Glomerular visceral epithelial cell (primary cell): Measurements from ENCODE around the gene TMEM272.

ENCODE experiments used
- DNase-seq: peaks from one replicate; pipeline ENCODE4 v3.0.0-alpha.2; 2016; ENCODE audit errors: extremely low spot score

TMEM272 gene

DNA sequence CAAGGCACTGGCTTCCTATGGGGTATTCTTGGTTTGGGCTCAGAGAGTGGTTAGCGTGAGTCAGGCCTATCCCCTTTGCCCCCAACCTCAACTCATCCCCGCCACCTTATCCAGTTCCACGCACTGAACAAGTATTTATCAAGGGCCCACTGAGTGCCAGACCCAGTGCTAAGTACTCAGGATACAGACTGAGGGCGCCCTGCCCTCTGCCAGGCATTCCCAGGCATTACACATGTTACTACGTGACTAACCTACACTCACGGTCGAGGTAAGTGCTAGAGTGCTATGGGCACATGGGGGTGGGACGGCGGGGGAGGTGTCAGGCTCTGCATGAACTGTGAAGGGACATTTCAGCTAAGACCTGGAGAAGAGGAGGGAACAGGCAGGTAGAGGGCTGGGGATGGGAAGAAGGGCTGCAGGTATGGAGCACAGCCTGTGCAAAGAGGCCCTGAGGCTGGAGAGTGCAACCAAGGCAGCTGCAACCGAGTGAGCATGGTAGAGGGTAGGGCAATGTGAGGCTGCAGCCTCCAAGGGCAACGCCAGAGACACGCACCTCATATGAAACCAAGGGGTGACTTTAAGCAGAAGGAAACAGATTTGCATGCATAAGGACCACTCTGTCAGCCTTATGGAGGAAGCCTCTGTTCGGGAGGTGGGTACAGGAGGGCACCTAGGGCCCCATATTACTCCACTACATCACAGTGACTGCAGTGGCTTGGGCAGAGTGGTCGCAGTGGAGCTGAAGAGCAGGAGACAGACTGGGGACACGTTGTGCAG is 63.5 kb downstream of the TMEM272 start:
- DNase-seq: peak; percentile 44

DNA sequence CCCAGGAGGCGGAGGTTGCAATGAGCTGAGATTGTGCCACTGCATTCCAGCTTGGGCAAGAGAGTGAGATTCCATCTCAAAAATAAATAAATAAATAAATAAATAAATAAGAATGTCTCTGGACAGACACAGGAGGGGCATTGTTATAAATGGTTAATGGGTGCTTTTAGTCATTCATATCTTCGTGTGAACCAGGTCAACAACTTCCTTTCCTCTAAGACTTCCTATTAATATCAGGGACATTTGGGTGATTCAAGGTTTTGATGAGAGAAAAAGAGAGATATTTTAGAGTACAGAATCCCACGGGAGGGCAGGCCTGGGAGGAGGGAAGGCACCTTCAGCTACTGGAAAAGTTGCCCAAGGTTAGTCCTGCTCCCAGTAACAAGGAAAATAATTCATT is 64.9 kb downstream of the TMEM272 start:
- DNase-seq: no peak

DNA sequence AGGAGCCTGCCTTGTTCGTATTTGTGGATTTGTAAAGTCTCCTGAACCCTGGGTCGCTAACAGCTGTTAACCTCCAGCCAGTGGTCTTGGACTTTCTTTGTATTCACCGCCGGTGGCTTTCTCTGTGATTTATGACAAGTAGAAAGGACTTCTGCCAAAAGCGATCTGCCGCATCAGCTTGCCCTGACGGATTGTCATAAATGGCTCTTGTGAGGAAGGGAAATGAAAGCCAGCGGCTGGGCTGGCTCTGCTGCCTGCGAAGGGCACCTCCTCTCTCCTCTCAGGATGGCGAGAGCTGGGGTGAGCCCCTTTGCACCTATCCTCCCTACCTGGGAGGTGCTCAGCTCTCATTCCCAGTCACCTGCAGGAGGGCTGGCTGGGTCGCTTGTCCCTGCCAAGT is 66.6 kb downstream of the TMEM272 start:
- DNase-seq: no peak

DNA sequence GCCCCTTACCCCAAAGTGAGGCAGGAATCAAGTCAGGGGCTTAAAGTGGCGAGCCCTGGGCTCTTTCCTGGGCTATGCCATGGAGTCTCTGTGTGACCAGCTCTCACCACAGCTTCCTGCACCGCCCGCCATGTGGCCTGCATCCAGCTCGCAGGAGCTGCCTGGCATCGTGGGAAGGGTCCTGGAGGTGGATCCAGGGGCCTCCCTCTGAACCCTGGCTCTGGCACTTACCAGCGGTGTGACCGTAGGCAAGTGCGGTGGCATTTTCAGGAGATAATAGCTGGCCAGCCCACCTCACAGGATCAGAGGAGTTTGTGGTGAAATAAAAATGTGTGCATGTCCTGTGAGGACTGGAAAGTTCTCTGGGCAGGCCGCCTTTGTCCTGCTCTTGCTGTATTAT is 67.1 kb downstream of the TMEM272 start:
- no peak for DNase-seq

DNA sequence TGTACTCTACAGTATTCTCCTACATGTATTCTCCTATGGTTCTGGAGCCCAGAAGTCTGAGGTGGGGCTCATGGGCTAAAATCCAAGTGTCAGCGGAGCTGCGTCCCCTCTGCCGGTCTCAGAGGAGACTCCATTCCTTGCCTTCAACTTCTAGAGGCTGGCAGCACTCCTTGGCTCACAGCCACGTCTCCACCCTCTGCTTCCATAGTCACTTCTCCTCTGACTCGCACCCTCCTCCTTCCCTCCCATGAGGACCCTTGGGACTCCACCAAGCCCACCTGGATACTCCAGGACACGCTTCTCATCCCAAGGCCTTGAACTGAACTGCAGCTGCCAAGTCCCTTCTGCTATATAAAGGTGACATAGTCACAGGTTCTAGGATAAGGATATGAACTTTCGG is 68.8 kb downstream of the TMEM272 start:
- no peak for DNase-seq

DNA sequence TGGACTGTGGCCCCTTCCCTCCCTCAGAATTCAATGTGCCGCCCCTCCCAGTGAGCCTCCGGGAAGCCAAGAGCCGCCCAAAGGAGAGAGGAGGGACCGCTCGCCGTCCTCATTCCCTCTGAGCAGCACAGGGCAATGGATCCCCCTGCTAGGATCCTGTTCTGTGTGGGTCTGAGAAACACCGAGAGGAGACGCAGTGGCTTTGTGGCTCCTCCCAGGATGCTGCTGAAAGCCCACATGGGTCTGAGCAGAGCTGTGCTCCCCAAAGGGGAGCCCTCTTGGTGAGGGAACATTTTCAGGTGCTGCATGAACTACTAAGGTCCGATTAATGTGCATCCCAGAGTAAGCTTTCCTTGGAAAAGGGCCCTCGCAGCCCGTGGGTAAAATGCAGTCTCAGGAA is 71.5 kb downstream of the TMEM272 start:
- no peak for DNase-seq

DNA sequence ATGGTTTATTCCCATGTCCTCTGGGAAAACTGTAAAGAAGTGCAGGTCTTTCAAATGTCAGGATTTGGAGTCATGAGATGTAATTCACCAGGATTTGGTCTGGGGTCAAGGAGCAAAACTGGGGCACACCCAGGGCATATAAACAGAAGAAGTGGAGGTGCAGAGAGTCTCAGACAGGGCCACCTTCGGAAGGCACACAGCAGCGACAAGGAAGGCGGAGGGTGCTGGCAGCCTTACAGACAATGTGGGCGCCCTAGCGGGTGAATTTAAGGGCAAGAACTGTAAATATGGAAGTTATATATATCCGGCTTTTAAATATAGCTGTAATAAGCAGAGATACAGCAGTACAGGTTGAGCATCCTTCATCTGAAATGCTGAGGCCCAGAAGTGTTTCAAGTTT is 72.2 kb downstream of the TMEM272 start:
- no peak for DNase-seq

DNA sequence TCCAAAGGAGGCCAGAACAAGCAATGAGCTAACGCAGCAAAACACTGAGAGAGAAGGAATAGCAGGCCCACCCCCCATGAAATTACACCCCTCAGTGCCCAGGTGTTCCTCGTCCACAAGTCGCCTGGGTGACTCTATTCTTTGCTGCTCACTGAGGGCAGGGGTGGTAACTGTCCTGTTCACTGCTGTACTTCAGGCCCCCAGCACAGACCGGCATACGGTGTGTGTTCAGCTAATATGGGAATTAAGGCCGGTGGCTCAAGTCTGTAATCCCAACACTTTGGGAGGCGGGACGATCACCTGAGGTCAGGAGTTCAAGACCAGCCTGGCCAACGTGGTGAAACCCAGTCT is 72.9 kb downstream of the TMEM272 start:
- no peak for DNase-seq

DNA sequence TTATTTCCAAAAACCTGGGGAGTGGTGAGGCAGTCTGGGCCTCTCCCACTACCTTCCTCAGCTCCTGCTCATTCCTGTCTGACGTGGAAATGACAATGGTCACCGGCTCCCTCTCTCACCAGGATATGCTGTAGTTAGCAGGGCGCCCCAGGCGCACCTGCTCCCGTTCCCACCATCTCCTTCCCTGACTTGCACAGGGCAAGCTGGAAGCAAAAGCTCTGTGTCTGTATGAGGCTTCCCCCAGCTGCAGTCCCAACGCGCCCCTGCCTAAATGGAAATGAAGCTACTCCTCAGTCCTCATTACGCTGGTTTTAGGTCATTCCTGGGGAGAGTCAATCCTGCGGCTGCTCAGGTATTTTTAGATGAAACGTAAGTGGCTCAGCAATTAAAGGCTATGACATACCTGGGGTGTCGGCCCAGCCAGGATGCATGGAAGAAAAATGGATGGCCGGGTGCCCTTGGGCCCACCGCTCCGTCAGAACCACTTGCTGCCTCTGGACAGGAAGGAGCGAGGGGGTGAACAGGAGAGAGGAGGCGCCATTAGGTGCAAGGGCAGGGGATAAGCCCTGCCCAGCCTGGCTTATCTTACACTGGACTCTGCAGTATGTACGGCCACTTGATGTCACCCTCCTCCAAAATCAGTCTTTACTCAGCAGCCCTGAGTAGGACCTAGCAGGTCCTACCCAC is 73.4 kb downstream of the TMEM272 start:
- no peak for DNase-seq

DNA sequence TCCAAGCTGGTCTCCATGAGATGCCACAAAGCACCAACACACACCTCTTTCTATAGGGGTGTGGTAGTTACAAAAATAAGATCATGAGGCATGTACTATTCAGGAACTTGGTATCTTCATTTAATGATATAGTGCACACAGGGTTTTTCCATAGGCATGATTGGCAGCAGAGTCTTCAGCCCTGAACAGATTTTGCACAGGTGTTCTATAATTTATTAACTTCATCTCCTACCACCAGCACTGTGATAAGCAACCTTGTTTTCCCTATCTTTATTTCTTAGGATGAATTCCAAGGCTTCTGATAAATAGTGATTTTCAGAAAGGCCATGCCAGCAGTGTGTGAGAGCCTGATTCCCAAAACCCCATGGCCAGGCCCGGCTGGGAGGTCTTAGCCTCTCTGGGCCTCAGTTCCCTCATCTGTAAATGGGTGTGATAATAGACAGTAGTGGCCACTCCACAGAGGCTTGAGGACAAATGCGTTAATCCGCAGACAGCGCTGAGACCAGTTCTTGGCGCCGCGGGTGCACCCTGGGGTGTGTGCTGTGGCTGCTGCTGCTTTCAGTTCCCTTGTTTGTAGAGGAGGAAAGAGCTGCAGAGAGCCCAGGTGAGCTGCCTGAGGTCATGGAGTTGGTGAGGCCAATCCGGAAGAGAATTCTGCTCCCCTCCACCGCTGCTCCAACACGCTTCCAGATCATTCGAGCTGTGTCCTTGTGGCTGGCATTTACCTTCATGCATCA is 74.1 kb downstream of the TMEM272 start:
- DNase-seq: no peak

DNA sequence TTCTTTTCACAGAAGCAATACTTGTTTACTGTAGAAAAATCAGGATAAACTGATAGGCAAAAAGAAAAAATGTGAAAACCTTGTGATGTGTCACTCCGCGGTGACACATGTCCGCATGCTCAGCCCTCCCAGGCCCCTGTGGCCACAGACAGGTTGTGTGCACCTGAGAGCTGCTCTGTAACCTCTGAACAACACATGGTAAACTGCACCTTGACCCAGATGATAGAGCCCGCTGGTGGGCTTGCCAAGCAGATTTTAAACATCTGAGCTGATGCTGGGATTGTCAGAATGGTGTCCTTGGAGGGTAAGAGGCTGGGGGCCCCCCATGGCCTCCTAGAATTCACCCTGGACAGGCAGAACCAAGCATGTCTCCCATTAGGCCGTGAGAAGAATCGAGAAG is 74.8 kb downstream of the TMEM272 start:
- no peak for DNase-seq

DNA sequence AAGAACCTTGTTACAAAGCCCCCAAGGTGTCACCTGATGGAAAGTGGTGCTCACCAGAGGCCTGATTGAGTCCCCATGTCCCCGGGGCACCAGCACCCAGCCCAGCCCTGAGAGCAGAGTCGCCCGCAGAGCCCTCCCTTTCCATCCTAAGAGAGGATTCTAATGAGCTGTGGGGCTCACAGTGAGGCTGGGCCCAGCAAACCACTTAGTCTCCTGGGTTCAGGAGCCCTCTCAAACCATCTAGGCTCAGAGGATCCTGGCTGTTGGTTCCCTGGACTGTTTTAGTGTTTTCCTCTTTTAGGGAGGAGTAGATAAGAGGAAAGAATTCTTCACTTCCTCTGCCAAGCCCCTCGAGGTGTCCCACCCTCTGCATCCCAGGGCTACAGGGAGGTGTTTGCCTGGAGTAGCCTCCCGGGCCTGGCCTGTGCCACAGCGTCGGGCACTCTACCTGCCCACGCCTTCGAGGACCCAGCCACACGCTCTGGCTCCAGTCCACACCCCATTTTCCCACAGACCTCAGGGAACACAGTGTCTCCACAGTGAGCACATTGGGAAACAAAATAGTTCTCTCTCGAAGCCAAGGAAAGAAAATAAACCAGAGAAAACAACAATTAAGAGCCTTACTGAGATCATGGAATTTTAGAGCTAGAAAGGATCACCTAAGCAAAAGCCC is 75.4 kb downstream of the TMEM272 start:
- no peak for DNase-seq

DNA sequence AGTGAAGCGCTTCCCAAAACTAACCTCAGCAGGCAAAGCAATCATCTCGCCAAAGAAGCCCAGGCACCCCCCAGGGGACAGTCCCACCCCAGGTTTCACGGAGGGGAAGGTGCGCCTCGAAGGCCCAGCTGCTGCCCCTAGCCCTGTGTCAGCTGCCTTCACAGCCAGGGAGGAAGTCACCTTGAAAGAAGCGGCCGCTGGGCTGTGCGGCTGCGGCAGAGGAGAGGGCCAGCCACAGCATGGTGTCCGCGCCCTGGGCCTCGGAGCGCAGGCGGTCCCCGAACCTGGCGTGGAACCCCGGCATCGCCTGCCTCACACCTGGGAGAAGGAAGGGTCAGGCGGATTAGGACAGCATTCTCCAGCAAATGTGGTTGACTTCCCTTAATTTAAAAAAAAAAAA is 76.0 kb downstream of the TMEM272 start:
- DNase-seq: no peak

DNA sequence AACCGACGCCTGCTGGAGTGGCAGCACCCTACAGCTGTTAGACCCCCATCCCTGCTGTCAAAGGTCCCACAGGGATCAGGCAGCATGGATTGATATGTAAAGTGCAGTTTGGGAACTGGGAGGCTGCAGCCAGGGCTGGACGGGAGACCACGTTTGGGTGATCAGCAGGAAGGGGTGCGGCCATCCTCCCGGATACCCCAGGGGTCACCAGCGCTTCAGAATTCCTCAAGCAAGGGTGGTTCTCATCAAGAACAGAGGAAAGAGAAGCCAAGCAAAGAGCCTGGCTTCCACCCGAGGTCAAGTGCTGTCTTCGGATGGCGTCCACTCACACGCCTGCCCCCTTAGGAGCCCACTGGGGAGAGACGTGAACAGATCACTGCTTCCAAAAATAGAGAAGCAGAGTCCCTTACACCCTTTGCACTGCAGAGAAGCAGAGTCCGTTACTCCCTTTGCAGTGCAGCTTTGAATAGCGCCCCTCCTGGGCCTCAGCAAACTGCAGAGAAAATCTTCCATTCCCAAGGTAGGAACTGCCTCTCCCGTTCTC is 76.5 kb downstream of the TMEM272 start:
- DNase-seq: no peak

DNA sequence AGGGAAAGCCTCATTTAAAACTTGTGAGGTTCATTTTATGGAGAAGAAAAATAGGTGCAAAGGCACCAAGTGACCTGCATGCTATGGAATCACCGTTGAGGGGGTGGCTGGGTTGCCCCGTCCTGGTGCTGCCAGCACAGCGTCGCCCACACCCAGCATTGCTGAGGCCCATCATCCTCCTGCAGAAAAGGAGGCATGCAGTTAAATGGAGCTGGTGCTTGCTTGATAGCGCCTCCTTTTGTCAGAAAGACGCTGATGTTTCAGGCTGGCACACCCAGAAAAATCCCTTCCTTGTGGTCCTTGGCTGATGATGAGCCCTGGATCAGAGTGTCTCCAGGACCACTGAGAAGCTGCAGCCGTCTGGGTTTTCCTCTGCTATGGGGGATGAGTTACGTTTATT is 77.9 kb downstream of the TMEM272 start:
- no peak for DNase-seq

DNA sequence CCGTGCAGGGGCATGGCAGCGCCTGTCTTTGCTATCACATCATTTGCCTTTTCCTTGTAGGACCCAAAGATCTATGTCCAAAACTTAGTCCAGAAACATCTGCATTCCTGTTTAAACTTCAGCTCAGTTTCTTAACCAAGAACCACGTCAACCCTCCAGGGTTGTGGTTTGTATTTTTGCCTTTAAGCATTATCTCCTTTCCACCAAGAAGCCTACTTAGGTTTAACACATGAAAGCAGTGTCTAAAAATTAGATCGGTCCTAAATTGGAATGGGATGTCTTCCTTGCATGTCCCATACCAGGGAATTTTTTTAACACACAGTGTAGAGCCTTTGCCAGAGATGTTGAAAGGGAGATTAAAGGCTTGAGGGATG is 79.8 kb downstream of the TMEM272 start:
- no peak for DNase-seq

DNA sequence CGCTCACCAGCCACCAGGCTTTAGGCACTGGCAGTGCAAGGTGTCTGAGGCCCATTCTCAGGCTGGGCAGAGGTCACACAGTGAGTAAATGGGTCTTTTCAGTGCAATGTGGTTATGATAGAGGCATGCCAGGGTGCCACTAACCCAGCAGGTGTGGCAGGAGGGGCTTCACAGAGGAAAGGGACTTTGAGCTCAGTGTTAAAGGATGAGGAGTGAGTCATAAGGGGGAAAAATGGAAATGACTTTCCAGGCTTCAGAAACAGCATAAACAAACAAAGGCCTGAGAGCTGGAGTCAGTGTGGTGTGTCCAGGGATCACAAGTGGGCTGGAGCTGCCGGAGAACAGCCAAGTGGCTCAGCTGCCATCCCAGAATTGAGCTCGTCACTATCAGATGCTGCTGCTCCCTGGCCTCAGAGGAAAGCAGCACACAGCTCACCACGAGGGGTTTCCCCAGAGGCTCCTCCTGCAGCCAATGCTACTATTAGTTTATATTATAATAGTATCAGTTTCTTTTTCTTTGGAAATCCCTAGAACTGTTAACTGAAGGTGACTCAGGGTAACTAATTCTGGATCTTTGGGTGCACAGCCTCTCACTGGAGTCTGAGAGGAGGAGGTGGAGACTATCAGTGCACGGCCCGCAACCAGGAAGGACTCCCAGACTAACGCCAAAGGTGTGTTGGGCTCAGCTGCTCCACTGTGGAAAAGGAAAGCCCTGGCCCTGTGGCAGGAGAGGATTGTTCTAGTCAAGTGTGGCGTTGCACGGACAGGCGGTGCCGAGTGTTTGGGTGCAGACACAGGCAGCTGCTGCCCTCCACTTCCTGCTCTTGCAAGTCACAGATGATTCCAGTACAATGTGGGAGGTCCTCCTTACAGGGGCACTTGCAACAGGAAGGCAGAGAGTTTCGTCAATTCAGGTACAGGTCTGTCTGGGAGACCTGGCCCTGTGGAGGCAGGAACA is 80.5 kb downstream of the TMEM272 start:
- peak; percentile 78 for DNase-seq

DNA sequence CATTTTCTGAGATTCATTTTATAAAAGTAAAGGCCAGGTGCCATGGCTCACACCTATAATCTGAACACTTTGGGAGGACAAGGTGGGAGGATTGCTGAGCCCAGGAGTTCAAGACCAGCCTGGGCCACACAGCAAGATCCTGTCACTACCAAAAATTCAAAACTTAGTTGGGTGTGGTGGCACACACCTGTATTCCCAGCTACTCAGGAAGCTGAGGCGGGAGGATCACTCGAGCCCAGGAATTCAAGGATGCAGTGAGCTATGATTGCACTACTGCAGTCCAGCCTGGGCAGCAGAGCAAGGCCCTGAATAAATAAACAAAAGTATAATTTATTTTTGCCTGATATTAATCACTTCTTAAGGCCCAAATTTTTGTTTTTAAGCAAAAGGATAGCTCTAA is 81.5 kb downstream of the TMEM272 start:
- DNase-seq: no peak
